ENCODE data around the gene CDC42SE2.

DNA sequence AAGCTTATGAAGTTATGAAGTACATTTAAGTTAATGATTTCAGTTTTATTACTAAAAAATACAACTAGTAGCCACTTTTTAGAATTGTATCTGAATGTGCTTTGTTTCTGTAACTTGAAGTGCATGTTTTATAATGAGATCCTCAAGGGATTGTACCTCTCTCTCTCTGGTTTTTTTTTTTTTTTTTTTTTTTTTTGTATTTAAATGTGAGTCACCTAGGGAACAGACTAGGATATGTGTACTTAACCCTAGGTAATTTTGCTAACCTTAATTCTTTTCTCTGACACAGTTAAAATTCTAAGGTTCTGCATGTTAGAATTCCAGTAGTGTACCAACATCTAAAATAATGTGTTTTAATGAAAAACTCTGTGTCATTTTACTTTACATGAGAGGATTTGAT, 59.5 kb downstream of the CDC42SE2 start:
- TF ChIP-seq, protein P1, sequence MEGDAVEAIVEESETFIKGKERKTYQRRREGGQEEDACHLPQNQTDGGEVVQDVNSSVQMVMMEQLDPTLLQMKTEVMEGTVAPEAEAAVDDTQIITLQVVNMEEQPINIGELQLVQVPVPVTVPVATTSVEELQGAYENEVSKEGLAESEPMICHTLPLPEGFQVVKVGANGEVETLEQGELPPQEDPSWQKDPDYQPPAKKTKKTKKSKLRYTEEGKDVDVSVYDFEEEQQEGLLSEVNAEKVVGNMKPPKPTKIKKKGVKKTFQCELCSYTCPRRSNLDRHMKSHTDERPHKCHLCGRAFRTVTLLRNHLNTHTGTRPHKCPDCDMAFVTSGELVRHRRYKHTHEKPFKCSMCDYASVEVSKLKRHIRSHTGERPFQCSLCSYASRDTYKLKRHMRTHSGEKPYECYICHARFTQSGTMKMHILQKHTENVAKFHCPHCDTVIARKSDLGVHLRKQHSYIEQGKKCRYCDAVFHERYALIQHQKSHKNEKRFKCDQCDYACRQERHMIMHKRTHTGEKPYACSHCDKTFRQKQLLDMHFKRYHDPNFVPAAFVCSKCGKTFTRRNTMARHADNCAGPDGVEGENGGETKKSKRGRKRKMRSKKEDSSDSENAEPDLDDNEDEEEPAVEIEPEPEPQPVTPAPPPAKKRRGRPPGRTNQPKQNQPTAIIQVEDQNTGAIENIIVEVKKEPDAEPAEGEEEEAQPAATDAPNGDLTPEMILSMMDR (conservative IDR thresholded peaks at IDR 0.05; ENCODE audit: low read length), result no peak
- TF ChIP-seq EZH2phosphoT487 (IDR thresholded peaks at IDR 0.05; ENCODE audit: borderline replicate concordance, low read depth, low read length), result no peak
